Activated CD8-positive, alpha-beta T cell treated with anti-CD3 and anti-CD28 coated beads for 36 hours (primary cell): ENCODE results near the gene CDHR3. TPM values are rescaled to one million over a fixed set of nuclear protein-coding genes. Genes with fewer than 3 reads are reported as not detected.

Experiments used
- ATAC-seq: fragments of 200-7000 bp; cut with Tn5 transposase; one replicate; pipeline ENCODE4 v1.10.0; 2021; ENCODE audit warnings: mild to moderate bottlenecking, moderate library complexity
- CTCF ChIA-PET: fragments of 350-600 bp; sonication (Branson Sonifier 250); formaldehyde crosslinking; loops from one replicate; lab custom pipeline; 2021; ENCODE audit warnings: antibody characterized with exemption; lab: Charles Lee
- POLR2A ChIA-PET: fragments of 350-600 bp; sonication (Branson Sonifier 250); formaldehyde crosslinking; loops from one replicate; lab custom pipeline; 2021; ENCODE audit warnings: antibody characterized with exemption; lab: Charles Lee
- DNase-seq: peaks from one replicate; pipeline ENCODE4 v3.0.0-alpha.2; 2020
- H3K27ac Mint-ChIP-seq: one replicate; pipeline ENCODE4 v1.8.0; 2021; ENCODE audit warnings: mild to moderate bottlenecking, mixed read lengths
- H3K27me3 Mint-ChIP-seq: one replicate; pipeline ENCODE4 v1.8.0; 2021; ENCODE audit warnings: mixed read lengths
- H3K36me3 Mint-ChIP-seq: one replicate; pipeline ENCODE4 v1.8.0; 2021; ENCODE audit warnings: low read depth, mixed read lengths
- H3K4me1 Mint-ChIP-seq: one replicate; pipeline ENCODE4 v1.8.0; 2021; ENCODE audit warnings: low read depth, mixed read lengths
- H3K4me3 Mint-ChIP-seq: one replicate; pipeline ENCODE4 v1.8.0; 2021; ENCODE audit warnings: mild to moderate bottlenecking, moderate library complexity, mixed read lengths
- H3K9me3 Mint-ChIP-seq: one replicate; pipeline ENCODE4 v1.8.0; 2021; ENCODE audit warnings: mixed read lengths
- CTCF ChIP-seq: fragments of 200-600 bp; IDR thresholded peaks from one replicate; pipeline ENCODE4 v1.8.0; 2022; ENCODE audit warnings: antibody characterized with exemption, mild to moderate bottlenecking
- intact Hi-C: fragments of 100-400 bp; cut with micrococcal nuclease; formaldehyde crosslinking; loops from one replicate; pipeline ENCODE4 v1.10.0; 2022
- total RNA-seq, 2 experiments: library from RNA; stranded (reverse); gene quantifications; one replicate each; pipeline ENCODE4 v1.2.3, GENCODE V29; 2021

CDHR3 gene
- total RNA-seq, 2 experiments from 2014 or later, result 0.58 to 0.74 TPM

DNA sequence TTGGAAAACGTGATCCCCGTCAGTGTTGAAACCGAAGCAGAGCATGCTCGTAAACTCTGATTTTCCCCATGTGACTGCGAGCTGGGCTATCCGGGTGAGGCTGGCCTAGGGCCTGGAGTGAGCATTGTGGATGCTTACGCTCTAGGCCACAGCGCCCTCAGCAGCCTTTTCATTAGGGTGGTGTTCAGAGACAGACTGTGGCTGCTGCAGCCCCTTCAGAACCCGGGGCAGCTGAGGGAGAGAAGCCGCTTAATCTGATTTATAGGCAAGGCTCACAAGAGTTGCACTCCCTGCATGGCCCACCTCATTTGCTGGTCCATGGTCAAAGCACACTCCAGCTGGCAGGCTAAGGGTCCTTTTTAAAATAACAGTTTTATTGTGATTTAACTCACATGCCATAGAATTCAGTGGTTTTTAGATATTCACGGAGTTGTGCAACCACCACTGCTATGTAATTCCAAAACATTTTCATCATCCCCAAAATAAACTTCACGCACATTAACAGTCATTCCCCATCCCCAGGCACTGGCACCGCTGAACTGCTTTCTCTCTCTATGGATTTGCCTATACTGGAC is 76.5 kb downstream of the CDHR3 start:
- CTCF ChIA-PET, result interaction anchor here (1.0 to 7.0 kb wide), 5 partner anchors 12 to 384 kb away, joined by 4 to 104 read pairs (median 85); no protein-coding TSS in a partner anchor
- TF ChIP-seq CTCF, result no peak
- Mint-ChIP-seq H3K27ac (no peak overlapping the region), H3K9me3 (no peaks in the 10 kb centered on the region), H3K27me3 (no peaks in the 10 kb centered on the region), H3K4me1 (peaks cover 28% of the 10 kb centered on the region), H3K4me3 (no peak overlapping the region), H3K36me3 (no peaks in the 10 kb centered on the region)
- POLR2A ChIA-PET, result interaction anchor here (1.6 to 2.0 kb wide), 2 partner anchors 60 to 239 kb away, joined by 3 to 4 read pairs; no protein-coding TSS in a partner anchor
- DNase-seq (no peak), ATAC-seq (no peak)
- intact Hi-C loops, result loop anchor here (10.0 kb wide), 1 partner anchor 105 kb away; no protein-coding TSS in a partner anchor

GRCh38 chr7:106041140-106041717 is 78.2 kb downstream of the CDHR3 start:
- H3K36me3 Mint-ChIP-seq, result no peaks in the 10 kb centered on the region
- peak; percentile 50 for DNase-seq
- H3K4me3 Mint-ChIP-seq, result no peak overlapping the region
- ChIA-PET POLR2A (interaction anchor here (1.1 to 2.0 kb wide), 2 partner anchors 162 to 240 kb away, joined by 3 to 4 read pairs; no protein-coding TSS in a partner anchor), CTCF (interaction anchor here (1.0 to 7.0 kb wide), 23 partner anchors 13 to 931 kb away, joined by 3 to 104 read pairs (median 7); partner anchors contain the start of gene ATXN7L1)
- ATAC-seq, result peak; percentile 59
- H3K9me3 Mint-ChIP-seq, result no peaks in the 10 kb centered on the region
- H3K27me3 Mint-ChIP-seq, result no peaks in the 10 kb centered on the region
- intact Hi-C loops, result loop anchor here (10.0 kb wide), 1 partner anchor 106 kb away; no protein-coding TSS in a partner anchor
- H3K27ac Mint-ChIP-seq, result no peak overlapping the region
- peak; percentile 82 for TF ChIP-seq CTCF
- peaks cover 28% of the 10 kb centered on the region for H3K4me1 Mint-ChIP-seq

DNA sequence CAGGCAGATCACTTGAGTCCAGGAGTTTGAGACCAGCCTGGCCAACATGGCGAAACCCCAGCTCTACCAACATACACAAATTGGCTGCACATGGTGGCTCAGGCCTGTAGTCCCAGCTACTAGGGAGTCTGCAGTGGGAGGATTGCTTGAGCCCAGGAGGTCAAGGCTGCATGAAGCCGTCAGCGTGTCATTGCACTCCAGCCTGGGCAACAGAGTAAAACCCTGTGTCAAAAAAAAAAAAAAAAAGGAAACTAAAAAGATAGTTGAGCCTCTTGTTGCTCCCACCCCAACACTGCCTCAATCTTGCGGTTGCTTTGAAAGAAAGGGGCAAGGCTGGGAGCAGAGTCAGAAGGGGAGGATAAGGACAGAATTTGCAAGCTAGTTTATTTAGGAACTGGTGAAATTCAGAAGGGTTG is 79.1 kb downstream of the CDHR3 start:
- intact Hi-C loops, result loop anchor here (2.0 to 10.0 kb wide), 3 partner anchors 107 to 389 kb away; no protein-coding TSS in a partner anchor
- Mint-ChIP-seq H3K4me3 (peak overlapping the region; percentile 34), H3K36me3 (no peaks in the 10 kb centered on the region), H3K4me1 (peaks cover 28% of the 10 kb centered on the region), H3K9me3 (no peaks in the 10 kb centered on the region), H3K27ac (no peak overlapping the region), H3K27me3 (no peaks in the 10 kb centered on the region)
- ATAC-seq (peak; percentile 14), DNase-seq (no peak)
- POLR2A ChIA-PET, result interaction anchor here (1.1 kb wide), 1 partner anchor 163 kb away, joined by 3 read pairs; no protein-coding TSS in a partner anchor
- TF ChIP-seq CTCF, result no peak
- CTCF ChIA-PET, result interaction anchor here (0.6 to 7.0 kb wide), 50 partner anchors 8 to 932 kb away, joined by 3 to 104 read pairs (median 4); partner anchors contain the start of gene ATXN7L1

DNA sequence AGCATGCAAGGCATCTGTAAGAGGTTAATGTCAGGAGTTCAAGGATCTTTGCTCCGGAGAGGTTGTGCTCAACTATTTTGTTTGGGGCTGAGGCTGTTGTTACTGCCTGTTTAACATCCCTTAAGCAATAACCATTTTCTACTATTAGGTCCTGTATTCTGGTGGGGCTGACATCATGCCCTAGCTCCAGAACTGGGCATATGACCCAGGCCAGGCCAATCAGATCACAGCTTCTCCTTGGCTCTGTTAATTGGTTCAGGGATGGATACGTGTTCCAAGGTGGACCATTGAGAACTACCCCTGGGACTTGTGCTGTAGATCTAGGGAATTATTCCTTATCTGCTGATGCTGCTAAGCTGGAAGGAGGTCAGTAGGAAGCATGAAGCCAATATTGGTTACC is 82.1 kb downstream of the CDHR3 start:
- Mint-ChIP-seq H3K9me3 (no peaks in the 10 kb centered on the region), H3K36me3 (no peaks in the 10 kb centered on the region), H3K27ac (no peak overlapping the region), H3K4me3 (no peak overlapping the region), H3K27me3 (no peaks in the 10 kb centered on the region), H3K4me1 (peaks cover 27% of the 10 kb centered on the region)
- intact Hi-C loops, result loop anchor here (10.0 kb wide), 1 partner anchor 110 kb away; no protein-coding TSS in a partner anchor
- CTCF ChIA-PET, result interaction anchor here (1.4 to 7.0 kb wide), 4 partner anchors 17 to 390 kb away, joined by 5 to 104 read pairs (median 66); no protein-coding TSS in a partner anchor
- ATAC-seq (no peak), DNase-seq (no peak)
- no peak for TF ChIP-seq CTCF
- POLR2A ChIA-PET, result interaction anchor here (0.6 kb wide), 1 partner anchor 397 kb away, joined by 3 read pairs; no protein-coding TSS in a partner anchor
